SK-N-MC (cell line): ENCODE results near the gene MTTP.

Experiments used
- EZH2 ChIP-seq: fragments of 200-600 bp; sonication (generic); IDR thresholded peaks from one replicate; pipeline ENCODE4 v1.6.1; 2017; ENCODE audit warnings: antibody characterized with exemption
- FOXP2 ChIP-seq: optimal IDR thresholded peaks from 2 replicates; pipeline ENCODE3; 2011; ENCODE audit warnings: mild to moderate bottlenecking, moderate library complexity; ENCODE audit not compliant: insufficient read depth; ENCODE audit errors: extremely low read length, control extremely low read depth
- POLR2AphosphoS5 ChIP-seq: IDR thresholded peaks from 2 replicates; pipeline ENCODE4 v1.6.1; 2012; ENCODE audit warnings: mild to moderate bottlenecking, low read depth, low read length, borderline replicate concordance

DNA sequence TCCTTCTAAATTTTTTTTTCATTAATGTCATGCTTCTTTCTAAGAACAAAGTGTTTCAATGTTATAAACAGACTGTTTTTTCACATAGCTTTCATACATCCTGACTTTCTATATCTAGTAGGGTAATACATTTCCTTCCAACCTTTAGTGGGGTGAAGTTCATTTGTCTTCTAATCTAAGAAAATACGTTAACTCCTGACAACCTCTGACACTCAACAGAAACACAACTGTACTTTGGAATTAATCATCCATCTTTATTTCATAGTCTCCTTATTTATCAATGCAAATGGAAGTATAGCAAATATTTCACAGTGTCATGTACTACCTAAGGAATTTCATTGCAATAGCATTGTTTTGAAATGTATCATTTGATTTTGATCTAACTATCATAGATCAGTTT is 2.7 kb upstream of the MTTP start:
- TF ChIP-seq EZH2, result no peak
- no peak for TF ChIP-seq POLR2AphosphoS5
- TF ChIP-seq FOXP2, result no peak
